ENCODE measurements around the gene LHX6.

LHX6 gene

DNA sequence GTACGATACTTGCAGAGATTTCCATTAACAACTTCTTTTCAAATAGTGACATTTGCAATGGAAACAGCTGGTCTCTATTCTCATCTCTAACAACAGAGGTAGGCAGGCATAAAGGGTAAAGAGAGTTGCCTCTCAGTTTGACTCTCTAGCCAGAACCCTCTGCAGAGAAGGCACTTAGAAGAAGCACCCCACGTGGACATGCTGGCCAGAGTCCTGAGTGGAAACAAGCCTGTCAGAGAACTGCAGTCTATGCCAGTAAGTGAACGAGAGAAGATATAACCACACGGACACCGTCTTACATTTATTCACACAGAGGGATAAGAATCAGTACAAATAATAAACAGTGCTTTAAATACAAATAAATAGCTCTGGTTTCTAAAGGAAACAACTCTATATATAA, 11.0 kb upstream of the LHX6 start:
- H3K27ac ChIP-seq (ENCODE audit: low read length): no peak overlapping the region
- H4K20me1 ChIP-seq (ENCODE audit: insufficient read depth, low read length): no peaks in the 10 kb centered on the region
- no peak overlapping the region for H3K4me3 ChIP-seq (ENCODE audit: low read length)
- no peak overlapping the region for H3K4me2 ChIP-seq (ENCODE audit: low read depth, low read length)
- no peak for TF ChIP-seq EZH2 (optimal IDR thresholded peaks at IDR 0.05; ENCODE audit: low read depth, low read length)
- TF ChIP-seq, protein P1, sequence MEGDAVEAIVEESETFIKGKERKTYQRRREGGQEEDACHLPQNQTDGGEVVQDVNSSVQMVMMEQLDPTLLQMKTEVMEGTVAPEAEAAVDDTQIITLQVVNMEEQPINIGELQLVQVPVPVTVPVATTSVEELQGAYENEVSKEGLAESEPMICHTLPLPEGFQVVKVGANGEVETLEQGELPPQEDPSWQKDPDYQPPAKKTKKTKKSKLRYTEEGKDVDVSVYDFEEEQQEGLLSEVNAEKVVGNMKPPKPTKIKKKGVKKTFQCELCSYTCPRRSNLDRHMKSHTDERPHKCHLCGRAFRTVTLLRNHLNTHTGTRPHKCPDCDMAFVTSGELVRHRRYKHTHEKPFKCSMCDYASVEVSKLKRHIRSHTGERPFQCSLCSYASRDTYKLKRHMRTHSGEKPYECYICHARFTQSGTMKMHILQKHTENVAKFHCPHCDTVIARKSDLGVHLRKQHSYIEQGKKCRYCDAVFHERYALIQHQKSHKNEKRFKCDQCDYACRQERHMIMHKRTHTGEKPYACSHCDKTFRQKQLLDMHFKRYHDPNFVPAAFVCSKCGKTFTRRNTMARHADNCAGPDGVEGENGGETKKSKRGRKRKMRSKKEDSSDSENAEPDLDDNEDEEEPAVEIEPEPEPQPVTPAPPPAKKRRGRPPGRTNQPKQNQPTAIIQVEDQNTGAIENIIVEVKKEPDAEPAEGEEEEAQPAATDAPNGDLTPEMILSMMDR (IDR thresholded peaks at IDR 0.05; ENCODE audit: low read length): no peak
- H3K9me3 ChIP-seq (replicated peaks; ENCODE audit: insufficient read depth, low read length): no peaks in the 10 kb centered on the region
- DNase-seq: no peak
- no peaks in the 10 kb centered on the region for H3K79me2 ChIP-seq (ENCODE audit: low read length)
- H3F3A ChIP-seq (ENCODE audit: insufficient read depth, low read length): no peaks in the 10 kb centered on the region
- no peak overlapping the region for H2AFZ ChIP-seq (ENCODE audit: low read length)
- H3K27me3 ChIP-seq (replicated peaks; ENCODE audit: insufficient read depth, low read length): no peaks in the 10 kb centered on the region
- H3K9ac ChIP-seq (ENCODE audit: low read length): no peak overlapping the region
- no peaks in the 10 kb centered on the region for H3K4me1 ChIP-seq (ENCODE audit: low read length)
- 0 out of 2 replicates have a peak, but pooled peaks cover 2% of the 10 kb centered on the region for H3K36me3 ChIP-seq (replicated peaks; ENCODE audit: insufficient read depth, low read length)
- no peaks in the 10 kb centered on the region for H3K9me2 ChIP-seq (replicated peaks; ENCODE audit: insufficient read depth, low read length)

- H3K36me3 ChIP-seq (replicated peaks; ENCODE audit: insufficient read depth, low read length): no peaks in the 10 kb centered on the region
- no peak overlapping the region for H3K4me2 ChIP-seq (ENCODE audit: low read depth, low read length)
- no peaks in the 10 kb centered on the region for H3F3A ChIP-seq (ENCODE audit: insufficient read depth, low read length)
- TF ChIP-seq, protein P1 (IDR thresholded peaks at IDR 0.05; ENCODE audit: low read length): no peak
- no peaks in the 10 kb centered on the region for H3K9me2 ChIP-seq (replicated peaks; ENCODE audit: insufficient read depth, low read length)
- no peak overlapping the region for H2AFZ ChIP-seq (ENCODE audit: low read length)
- no peak for DNase-seq
- H4K20me1 ChIP-seq (ENCODE audit: insufficient read depth, low read length): no peaks in the 10 kb centered on the region
- H3K9me3 ChIP-seq (replicated peaks; ENCODE audit: insufficient read depth, low read length): no peaks in the 10 kb centered on the region
- H3K79me2 ChIP-seq (ENCODE audit: low read length): no peaks in the 10 kb centered on the region
- H3K4me3 ChIP-seq (ENCODE audit: low read length): no peak overlapping the region
- H3K27me3 ChIP-seq (replicated peaks; ENCODE audit: insufficient read depth, low read length): no peaks in the 10 kb centered on the region
- H3K4me1 ChIP-seq (ENCODE audit: low read length): no peaks in the 10 kb centered on the region
- H3K9ac ChIP-seq (ENCODE audit: low read length): no peak overlapping the region
- H3K27ac ChIP-seq (ENCODE audit: low read length): no peak overlapping the region
These were observed 7.9 kb upstream of the LHX6 start for GRCh38 chr9:122236681-122237080.

- Histone ChIP-seq H2AFZ (ENCODE audit: low read length) (no peak overlapping the region), H3K9ac (ENCODE audit: low read length) (no peak overlapping the region), H3K9me2 (replicated peaks; ENCODE audit: insufficient read depth, low read length) (no peaks in the 10 kb centered on the region), H4K20me1 (ENCODE audit: insufficient read depth, low read length) (no peaks in the 10 kb centered on the region), H3K9me3 (replicated peaks; ENCODE audit: insufficient read depth, low read length) (no peaks in the 10 kb centered on the region), H3K27ac (ENCODE audit: low read length) (no peak overlapping the region), H3K27me3 (replicated peaks; ENCODE audit: insufficient read depth, low read length) (peaks cover 10% of the 10 kb centered on the region; the same call in 1 of the 2 replicates), H3K4me1 (ENCODE audit: low read length) (no peaks in the 10 kb centered on the region), H3K79me2 (ENCODE audit: low read length) (no peaks in the 10 kb centered on the region), H3K4me2 (ENCODE audit: low read depth, low read length) (no peak overlapping the region), H3F3A (ENCODE audit: insufficient read depth, low read length) (no peaks in the 10 kb centered on the region), H3K36me3 (replicated peaks; ENCODE audit: insufficient read depth, low read length) (no peaks in the 10 kb centered on the region), H3K4me3 (ENCODE audit: low read length) (no peak overlapping the region)
- no peak for DNase-seq
- TF ChIP-seq, protein P1 (IDR thresholded peaks at IDR 0.05; ENCODE audit: low read length): no peak
- no peak for TF ChIP-seq EZH2phosphoT487 (IDR thresholded peaks at IDR 0.05; ENCODE audit: low read length)
- no peak for TF ChIP-seq EZH2 (optimal IDR thresholded peaks at IDR 0.05; ENCODE audit: low read depth, low read length)
These were observed 5.4 kb upstream of the LHX6 start for GRCh38 chr9:122234022-122234748.

Measured in MM.1S (cell line).